Ascending aorta (tissue), 2 donors: ENCODE data around the gene GALNT17. TPM values are rescaled to one million over a fixed set of nuclear protein-coding genes. Genes with fewer than 3 reads are reported as not detected.
"Not testable (repeated sequence)": the region's sequence is repeated elsewhere in the genome, so short reads cannot be mapped to it uniquely, and the experiment has no call there.

Source experiments
- DNase-seq, 2 donors: peaks; one replicate each; pipeline ENCODE4 v3.0.0-alpha.2; 2019; ENCODE audit warnings: low spot score in 2 of 2
- H3K27ac ChIP-seq, 2 donors: fragments of 200-600 bp; sonication (generic); one replicate each; pipeline ENCODE4 v1.5.1; 2016 to 2017; ENCODE audit warnings: mild to moderate bottlenecking in 1 of 2
- H3K27me3 ChIP-seq: fragments of 200-600 bp; sonication (generic); one replicate; pipeline ENCODE4 v1.5.1; 2017
- H3K36me3 ChIP-seq, 2 donors: fragments of 200-600 bp; sonication (generic); one replicate each; pipeline ENCODE4 v1.5.1; 2016
- H3K4me1 ChIP-seq, 2 donors: fragments of 200-600 bp; sonication (generic); one replicate each; pipeline ENCODE4 v1.5.1; 2016 to 2017; ENCODE audit warnings: mild to moderate bottlenecking in 1 of 2
- H3K4me3 ChIP-seq, 2 donors: fragments of 200-600 bp; sonication (generic); one replicate each; pipeline ENCODE4 v1.5.1; 2016 to 2017; ENCODE audit warnings: mild to moderate bottlenecking in 1 of 2
- H3K9me3 ChIP-seq, 2 donors: fragments of 200-600 bp; sonication (generic); one replicate each; pipeline ENCODE4 v1.5.1; 2016
- intact Hi-C: fragments of 100-400 bp; cut with DNase I; formaldehyde crosslinking; loops from one replicate; pipeline ENCODE4 v1.15.1; 2023
- total RNA-seq: library from RNA; depleted of rRNA; stranded (reverse); fragments of >200 nt; gene quantifications from one replicate; pipeline ENCODE4 v1.1.0, GENCODE V29; 2016
- TF ChIP-seq, protein P1 (sequence below), 3 experiments: fragments of 200-600 bp in 2 of 3; fragments of 450-650 bp in 1 of 3; sonication (generic) in 2 of 3; IDR thresholded peaks; one replicate each; pipeline ENCODE4 v1.5.1; 2016 to 2019; ENCODE audit warnings: antibody characterized with exemption in 3 of 3, mild to moderate bottlenecking in 1 of 3, moderate library complexity in 1 of 3

The GALNT17 gene
- total RNA-seq, 1 donor from 2014 or later: 29.8 TPM

- Histone ChIP-seq H3K4me1 (peaks cover 0 to 6% of the 10 kb centered on the region in 2 donors), H3K27me3 (no peaks in the 10 kb centered on the region), H3K9me3 (no peaks in the 10 kb centered on the region), H3K27ac (no peak overlapping the region), H3K36me3 (no peaks in the 10 kb centered on the region), H3K4me3 (no peak overlapping the region)
- intact Hi-C loops: no loop called here
- TF ChIP-seq, protein P1, sequence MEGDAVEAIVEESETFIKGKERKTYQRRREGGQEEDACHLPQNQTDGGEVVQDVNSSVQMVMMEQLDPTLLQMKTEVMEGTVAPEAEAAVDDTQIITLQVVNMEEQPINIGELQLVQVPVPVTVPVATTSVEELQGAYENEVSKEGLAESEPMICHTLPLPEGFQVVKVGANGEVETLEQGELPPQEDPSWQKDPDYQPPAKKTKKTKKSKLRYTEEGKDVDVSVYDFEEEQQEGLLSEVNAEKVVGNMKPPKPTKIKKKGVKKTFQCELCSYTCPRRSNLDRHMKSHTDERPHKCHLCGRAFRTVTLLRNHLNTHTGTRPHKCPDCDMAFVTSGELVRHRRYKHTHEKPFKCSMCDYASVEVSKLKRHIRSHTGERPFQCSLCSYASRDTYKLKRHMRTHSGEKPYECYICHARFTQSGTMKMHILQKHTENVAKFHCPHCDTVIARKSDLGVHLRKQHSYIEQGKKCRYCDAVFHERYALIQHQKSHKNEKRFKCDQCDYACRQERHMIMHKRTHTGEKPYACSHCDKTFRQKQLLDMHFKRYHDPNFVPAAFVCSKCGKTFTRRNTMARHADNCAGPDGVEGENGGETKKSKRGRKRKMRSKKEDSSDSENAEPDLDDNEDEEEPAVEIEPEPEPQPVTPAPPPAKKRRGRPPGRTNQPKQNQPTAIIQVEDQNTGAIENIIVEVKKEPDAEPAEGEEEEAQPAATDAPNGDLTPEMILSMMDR (IDR thresholded peaks at IDR 0.05): no peak
- no peak for DNase-seq
Observed at GRCh38 chr7:71626206-71626605, 494.3 kb downstream of the GALNT17 start.

DNA sequence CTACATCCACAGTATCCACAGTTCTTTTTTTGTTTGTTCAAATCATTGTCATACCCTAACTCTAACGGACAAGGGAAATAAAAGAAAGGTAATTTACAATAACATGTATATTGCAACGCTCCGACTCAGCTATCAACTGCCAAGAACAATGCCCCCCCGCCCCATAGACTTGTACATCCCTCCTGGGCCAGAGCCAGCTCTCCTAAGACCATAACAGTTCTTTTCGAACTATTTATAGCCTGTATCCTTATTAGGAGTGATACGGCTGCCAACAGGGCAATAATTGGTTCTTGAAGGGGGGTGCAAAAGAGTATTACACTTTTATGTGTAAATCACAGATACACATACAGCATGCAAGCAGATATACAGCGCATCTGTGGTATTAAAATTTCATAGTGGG, 495.7 kb downstream of the GALNT17 start:
- Histone ChIP-seq H3K9me3 (no peaks in the 10 kb centered on the region), H3K27me3 (no peaks in the 10 kb centered on the region), H3K36me3 (no peaks in the 10 kb centered on the region), H3K4me1 (peaks cover 0 to 12% of the 10 kb centered on the region in 2 donors), H3K4me3 (no peak overlapping the region), H3K27ac (no peak overlapping the region)
- intact Hi-C loops: no loop called here
- DNase-seq: no peak
- TF ChIP-seq, protein P1 (IDR thresholded peaks at IDR 0.05): no peak

DNA sequence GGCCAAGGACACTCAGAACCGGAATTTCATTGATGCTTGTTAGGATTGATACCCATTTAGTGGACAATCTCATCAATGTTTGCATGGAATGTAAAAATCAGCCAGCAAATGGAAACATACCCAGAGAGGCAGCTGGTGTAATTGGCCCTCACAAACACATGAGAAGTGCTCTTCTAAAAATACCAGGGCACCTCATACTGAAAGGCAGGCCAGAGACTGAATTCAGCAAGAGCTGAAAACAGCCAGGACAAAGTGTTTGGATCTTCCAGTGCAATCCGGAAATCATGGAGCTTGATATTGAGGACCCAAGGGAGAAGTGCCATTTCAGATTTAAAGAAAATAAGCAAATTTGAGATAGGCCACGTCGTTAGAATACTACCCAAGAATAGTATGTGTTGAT, 498.6 kb downstream of the GALNT17 start:
- no peak overlapping the region for H3K27ac ChIP-seq
- no peak overlapping the region for H3K4me3 ChIP-seq
- no peaks in the 10 kb centered on the region for H3K27me3 ChIP-seq
- TF ChIP-seq, protein P1 (IDR thresholded peaks at IDR 0.05): no peak
- no peak for DNase-seq
- no peaks in the 10 kb centered on the region for H3K36me3 ChIP-seq
- intact Hi-C loops: no loop called here
- H3K9me3 ChIP-seq: no peaks in the 10 kb centered on the region
- H3K4me1 ChIP-seq: peaks cover 0 to 21% of the 10 kb centered on the region in 2 donors

DNA sequence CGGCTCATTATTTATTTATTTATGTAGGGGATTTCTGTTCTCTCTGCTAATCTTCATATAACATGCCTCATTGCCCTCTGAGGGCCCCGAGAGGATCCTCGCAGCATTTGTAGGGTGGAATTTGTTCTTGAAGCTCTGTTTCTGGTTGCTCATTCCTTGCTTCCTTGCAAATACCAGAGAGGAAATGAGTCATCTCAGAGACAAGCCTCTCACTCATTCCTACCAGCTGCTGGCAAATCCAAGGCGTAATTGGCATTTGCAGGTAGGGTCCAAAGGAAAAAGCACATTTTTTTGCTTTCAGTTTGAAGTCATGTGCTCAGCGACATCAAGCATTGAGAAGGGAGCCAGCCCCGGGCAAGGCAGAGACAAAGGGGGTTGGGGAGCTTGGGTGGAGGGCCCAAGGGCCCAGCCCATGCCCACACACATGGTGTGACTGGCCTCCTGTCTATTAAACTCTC, 501.6 kb downstream of the GALNT17 start:
- peak in 1 of 2 donors; percentile 64 for DNase-seq
- TF ChIP-seq, protein P1 (IDR thresholded peaks at IDR 0.05): no peak
- Histone ChIP-seq H3K4me1 (peaks cover 0 to 18% of the 10 kb centered on the region in 2 donors), H3K36me3 (no peaks in the 10 kb centered on the region), H3K9me3 (no peaks in the 10 kb centered on the region), H3K4me3 (peak overlapping the region in 1 of 2 donors; percentile 30), H3K27me3 (no peaks in the 10 kb centered on the region), H3K27ac (peak overlapping the region; percentile 50 to 70)
- intact Hi-C loops: loop anchor here (2.0 kb wide), 1 partner anchor 19 kb away; no protein-coding TSS in a partner anchor

- DNase-seq, H3K9me3 ChIP-seq, H3K27me3 ChIP-seq, H3K4me3 ChIP-seq, H3K27ac ChIP-seq, H3K36me3 ChIP-seq, intact Hi-C loops: not testable (repeated sequence)
- peaks cover 0 to 17% of the 10 kb centered on the region in 2 donors for H3K4me1 ChIP-seq
Observed at GRCh38 chr7:71635849-71636248, 503.9 kb downstream of the GALNT17 start.

DNA sequence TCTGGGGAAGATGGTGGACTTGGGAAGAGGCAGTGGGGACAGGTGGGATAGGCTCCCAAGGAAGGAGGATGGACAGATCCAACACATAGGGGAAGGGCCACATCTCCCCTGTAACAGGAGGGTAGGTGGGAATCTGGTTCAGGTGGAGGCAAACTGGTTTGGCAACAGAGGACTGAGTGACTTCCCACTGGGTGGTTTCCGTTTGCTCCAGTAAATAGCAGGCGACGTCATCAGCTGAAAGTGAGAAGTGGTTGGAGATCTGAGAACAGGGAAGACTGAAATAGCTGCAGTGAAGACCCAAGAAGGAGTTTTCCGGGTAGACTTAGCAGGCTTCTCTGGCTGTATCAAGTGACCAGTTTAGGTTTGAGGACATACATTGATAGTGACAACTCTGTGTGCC, 504.4 kb downstream of the GALNT17 start:
- no peaks in the 10 kb centered on the region for H3K36me3 ChIP-seq
- TF ChIP-seq, protein P1 (IDR thresholded peaks at IDR 0.05): no peak
- no peaks in the 10 kb centered on the region for H3K27me3 ChIP-seq
- no peak overlapping the region for H3K27ac ChIP-seq
- DNase-seq: no peak
- H3K4me1 ChIP-seq: peaks cover 0 to 15% of the 10 kb centered on the region in 2 donors
- no peaks in the 10 kb centered on the region for H3K9me3 ChIP-seq
- no peak overlapping the region for H3K4me3 ChIP-seq
- intact Hi-C loops: no loop called here
